Erythroblast (primary cell): ENCODE results near the gene KCNN1.

Experiments used
- GATA1 ChIP-seq: IDR thresholded peaks from 2 replicates; pipeline ENCODE4 v1.6.1; 2011; ENCODE audit warnings: low read depth, mild to moderate bottlenecking, control low read depth, low read length, moderate library complexity
- POLR2A ChIP-seq: IDR thresholded peaks from 2 replicates; pipeline ENCODE4 v1.6.1; 2011; ENCODE audit warnings: mild to moderate bottlenecking, low read length

DNA sequence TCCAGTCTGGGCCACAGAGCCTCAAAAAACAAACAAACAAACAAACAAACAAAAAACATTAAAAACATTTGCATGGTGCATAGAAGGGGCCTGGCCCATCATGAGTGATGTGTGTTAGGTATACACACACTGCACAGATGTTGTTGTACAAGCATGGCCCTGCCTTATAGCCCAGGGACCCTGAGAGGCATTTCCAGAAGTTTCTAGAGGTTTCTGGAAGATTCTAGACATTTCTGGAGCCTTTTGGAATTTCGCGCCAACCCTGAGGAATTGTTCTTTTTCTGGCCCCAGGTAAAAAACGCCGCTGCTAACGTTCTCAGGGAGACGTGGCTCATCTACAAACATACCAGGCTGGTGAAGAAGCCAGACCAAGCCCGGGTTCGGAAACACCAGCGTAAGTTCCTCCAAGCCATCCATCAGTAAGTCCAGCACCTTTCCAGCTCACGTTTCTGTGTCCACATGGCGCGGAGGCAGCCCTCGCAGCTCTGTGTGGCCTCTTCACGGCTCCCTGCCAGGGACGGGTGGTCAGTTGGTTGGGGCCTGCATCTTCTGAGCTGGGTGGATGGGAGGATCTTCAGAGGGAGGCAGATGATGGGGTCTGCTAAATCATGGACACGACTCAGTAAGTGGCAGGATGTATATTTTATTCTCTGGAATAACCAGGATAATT, 22.7 kb downstream of the KCNN1 start:
- no peak for TF ChIP-seq POLR2A
- no peak for TF ChIP-seq GATA1
